Endothelial cell of umbilical vein (primary cell): ENCODE measurements around the gene LRRC14B. TPM values are rescaled to one million over a fixed set of nuclear protein-coding genes. Genes with fewer than 3 reads are reported as not detected.

Source experiments
- BruUV-seq: library from RNA; stranded (reverse); fragments of 400-500 nt; replicated peaks from 2 replicates; lab custom pipeline; 2021; lab: Mats Ljungman, UMichigan
- CTCF ChIA-PET: fragments of 300-600, 350-600 bp; sonication (Branson Sonifier 250); formaldehyde crosslinking; loops from one replicate; lab custom pipeline; 2021; ENCODE audit warnings: antibody characterized with exemption, inconsistent platforms; lab: Charles Lee
- POLR2A ChIA-PET: fragments of 300-600, 350-600 bp; sonication (Branson Sonifier 250); formaldehyde crosslinking; loops from one replicate; lab custom pipeline; 2021; ENCODE audit warnings: antibody characterized with exemption, inconsistent platforms; lab: Charles Lee
- DNase-seq: peaks from one replicate; pipeline ENCODE4 v3.0.0-alpha.2; 2011; ENCODE audit warnings: low read depth, low spot score
- FAIRE-seq: peaks from 2 replicates; lab custom pipeline; 2011; peaks lifted over from hg19 to GRCh38; lab: Jason Lieb, UNC
- H2AFZ ChIP-seq: 2 replicates; pipeline ENCODE4 v1.6.0; 2012; ENCODE audit warnings: low read depth, low read length, control low read depth, inconsistent platforms
- H3K27ac ChIP-seq: 2 replicates; pipeline ENCODE4 v1.5.1; 2011; ENCODE audit warnings: low read depth, mild to moderate bottlenecking, control low read depth, low read length, moderate library complexity; ENCODE audit not compliant: insufficient read depth
- H3K27me3 ChIP-seq, 2 experiments: 2 replicates each; pipeline versions ENCODE4 v1.6.0 to v1.6.1; 2011; ENCODE audit warnings: low read length in 2 of 2, mixed read lengths in 1 of 2; ENCODE audit not compliant: control insufficient read depth in 2 of 2, insufficient read depth in 2 of 2
- H3K36me3 ChIP-seq, 2 experiments: 2 replicates in 1 of 2; 3 replicates in 1 of 2; pipeline ENCODE4 v1.5.1; 2011; ENCODE audit warnings: low read length in 2 of 2, mild to moderate bottlenecking in 1 of 2, moderate library complexity in 1 of 2; ENCODE audit not compliant: control insufficient read depth in 2 of 2, insufficient read depth in 2 of 2; ENCODE audit errors: extremely low read depth in 1 of 2
- H3K4me1 ChIP-seq: 3 replicates; pipeline ENCODE4 v1.5.1; 2011; ENCODE audit warnings: mild to moderate bottlenecking, low read length; ENCODE audit not compliant: control insufficient read depth, insufficient read depth; ENCODE audit errors: extremely low read depth
- H3K4me2 ChIP-seq: 2 replicates; pipeline ENCODE4 v1.6.1; 2011; ENCODE audit warnings: low read length, control low read depth, mixed read lengths; ENCODE audit not compliant: insufficient read depth
- H3K4me3 ChIP-seq, 3 experiments: fragments of 200-600 bp in 1 of 3; sonication (generic), shearing (Covaris generic) in 1 of 3; replicated peaks in 1 of 3; 2 replicates each; pipeline ENCODE4 v1.5.1; 2011 to 2016; ENCODE audit warnings: control low read depth in 3 of 3, low read length in 3 of 3, mild to moderate bottlenecking in 2 of 3, inconsistent platforms in 1 of 3, low read depth in 1 of 3, moderate library complexity in 1 of 3; ENCODE audit not compliant: insufficient read depth in 1 of 3
- H3K79me2 ChIP-seq: 2 replicates; pipeline ENCODE4 v1.6.0; 2012; ENCODE audit warnings: low read length, inconsistent platforms; ENCODE audit not compliant: control insufficient read depth, insufficient read depth
- H3K9ac ChIP-seq: replicated peaks from 2 replicates; pipeline ENCODE3; 2011; ENCODE audit warnings: low read length, control low read depth; ENCODE audit not compliant: insufficient read depth; ENCODE audit errors: extremely low read depth
- H3K9me1 ChIP-seq: replicated peaks from 3 replicates; pipeline ENCODE4 v1.6.0; 2011; ENCODE audit warnings: mild to moderate bottlenecking, low read length; ENCODE audit not compliant: control insufficient read depth, insufficient read depth; ENCODE audit errors: extremely low read depth
- H3K9me3 ChIP-seq: replicated peaks from 2 replicates; pipeline ENCODE4 v1.5.1; 2012; ENCODE audit warnings: low read length, inconsistent platforms; ENCODE audit not compliant: control insufficient read depth, insufficient read depth
- H4K20me1 ChIP-seq: replicated peaks from 2 replicates; pipeline ENCODE3; 2011; ENCODE audit warnings: mild to moderate bottlenecking, low read length; ENCODE audit not compliant: control insufficient read depth, insufficient read depth; ENCODE audit errors: extremely low read depth
- EZH2 ChIP-seq: IDR thresholded peaks from 2 replicates; pipeline ENCODE4 v1.6.1; 2012; ENCODE audit warnings: borderline replicate concordance, low read depth, mild to moderate bottlenecking, moderate library complexity, low read length, inconsistent platforms; ENCODE audit not compliant: severe bottlenecking
- FOS ChIP-seq: IDR thresholded peaks from 2 replicates; pipeline ENCODE4 v1.6.1; 2011; ENCODE audit warnings: mild to moderate bottlenecking, low read length, moderate library complexity, borderline replicate concordance; ENCODE audit not compliant: insufficient read depth
- GATA2 ChIP-seq: IDR thresholded peaks from 2 replicates; pipeline ENCODE4 v1.7.0; 2011; ENCODE audit warnings: low read depth, mild to moderate bottlenecking, moderate library complexity, mixed read lengths, low read length; ENCODE audit not compliant: insufficient read length, insufficient read depth
- JUN ChIP-seq: IDR thresholded peaks from 2 replicates; pipeline ENCODE4 v1.6.1; 2011; ENCODE audit warnings: borderline replicate concordance, low read depth; ENCODE audit not compliant: insufficient read length, insufficient read depth
- MAX ChIP-seq: IDR thresholded peaks from 2 replicates; pipeline ENCODE4 v1.6.1; 2011; ENCODE audit not compliant: insufficient read depth, insufficient read length
- MYC ChIP-seq: IDR thresholded peaks from one replicate; pipeline ENCODE4 v1.6.1; 2011; ENCODE audit warnings: mild to moderate bottlenecking, low read depth, low read length
- POLR2A ChIP-seq: IDR thresholded peaks from 2 replicates; pipeline ENCODE4 v1.6.1; 2012; ENCODE audit warnings: low read depth, mild to moderate bottlenecking, control low read depth, low read length
- POLR2AphosphoS5 ChIP-seq: IDR thresholded peaks from 2 replicates; pipeline ENCODE4 v1.6.1; 2012; ENCODE audit warnings: low read depth, mild to moderate bottlenecking, control low read depth, low read length, moderate library complexity; ENCODE audit not compliant: insufficient read depth
- dilution Hi-C: fragments of 300-500 bp; cut with MboI; formaldehyde crosslinking; loops from one replicate; pipeline ENCODE4 v1.15.0; 2019; ENCODE audit warnings: low sequenced_read_pairs; ENCODE audit not compliant: extremely low pct_ligation_motif_present
- intact Hi-C: fragments of 100-400 bp; cut with micrococcal nuclease; formaldehyde crosslinking; loops from one replicate; pipeline ENCODE4 v1.10.0; 2022
- polyA plus RNA-seq, 4 experiments: library from polyadenylated mRNA; depleted of rRNA in 3 of 4; stranded (reverse) in 3 of 4; unstranded in 1 of 4; fragments of >200 nt; gene quantifications; 2 replicates each; pipeline versions ENCODE4 v1.2.1 to v1.2.3, GENCODE V29; 2011 to 2012; ENCODE audit warnings: missing spikeins in 1 of 4
- total RNA-seq: library from RNA; stranded (reverse); gene quantifications from 2 replicates; pipeline ENCODE4 v1.2.3, GENCODE V29; 2021
- TF ChIP-seq, protein P1 (sequence below), 2 donors: IDR thresholded peaks; 1 replicate in 1 of 2; 2 replicates in 1 of 2; pipeline ENCODE4 v1.5.1; 2011; ENCODE audit warnings: low read length in 2 of 2, mild to moderate bottlenecking in 2 of 2, moderate library complexity in 2 of 2, control low read depth in 1 of 2, inconsistent platforms in 1 of 2, low read depth in 1 of 2; ENCODE audit not compliant: insufficient read depth in 1 of 2; ENCODE audit errors: extremely low read depth in 1 of 2

The LRRC14B gene
- total and polyA plus RNA-seq, 2 donors (not counting 3 experiments of a cell fraction or from before 2014, with no cell fraction given), result not detected

GRCh38 chr5:174291-174600, 17.0 kb upstream of the LRRC14B start:
- dilution Hi-C loops, result no loop called here
- Histone ChIP-seq H2AFZ (no peak overlapping the region), H4K20me1 (no peaks in the 10 kb centered on the region), H3K4me1 (no peaks in the 10 kb centered on the region), H3K4me2 (no peak overlapping the region), H3K4me3 (no peak overlapping the region), H3K27ac (no peak overlapping the region), H3K9me3 (no peaks in the 10 kb centered on the region), H3K27me3 (peaks cover 2 to 5% of the 10 kb centered on the region in 2 experiments), H3K9ac (no peak overlapping the region), H3K36me3 (no peaks in the 10 kb centered on the region), H3K9me1 (no peaks in the 10 kb centered on the region), H3K79me2 (no peaks in the 10 kb centered on the region)
- CTCF ChIA-PET, result interaction anchor here (0.6 kb wide), 1 partner anchor 39 kb away, joined by 3 read pairs; no protein-coding TSS in a partner anchor
- DNase-seq (no peak), FAIRE-seq (no peak)
- intact Hi-C loops, result no loop called here
- TF ChIP-seq POLR2AphosphoS5, result no peak
- no peak for TF ChIP-seq POLR2A
- no peak for TF ChIP-seq MYC
- no peak for TF ChIP-seq JUN
- no peak for TF ChIP-seq GATA2
- TF ChIP-seq EZH2, result no peak
- TF ChIP-seq FOS, result no peak
- TF ChIP-seq, protein P1, sequence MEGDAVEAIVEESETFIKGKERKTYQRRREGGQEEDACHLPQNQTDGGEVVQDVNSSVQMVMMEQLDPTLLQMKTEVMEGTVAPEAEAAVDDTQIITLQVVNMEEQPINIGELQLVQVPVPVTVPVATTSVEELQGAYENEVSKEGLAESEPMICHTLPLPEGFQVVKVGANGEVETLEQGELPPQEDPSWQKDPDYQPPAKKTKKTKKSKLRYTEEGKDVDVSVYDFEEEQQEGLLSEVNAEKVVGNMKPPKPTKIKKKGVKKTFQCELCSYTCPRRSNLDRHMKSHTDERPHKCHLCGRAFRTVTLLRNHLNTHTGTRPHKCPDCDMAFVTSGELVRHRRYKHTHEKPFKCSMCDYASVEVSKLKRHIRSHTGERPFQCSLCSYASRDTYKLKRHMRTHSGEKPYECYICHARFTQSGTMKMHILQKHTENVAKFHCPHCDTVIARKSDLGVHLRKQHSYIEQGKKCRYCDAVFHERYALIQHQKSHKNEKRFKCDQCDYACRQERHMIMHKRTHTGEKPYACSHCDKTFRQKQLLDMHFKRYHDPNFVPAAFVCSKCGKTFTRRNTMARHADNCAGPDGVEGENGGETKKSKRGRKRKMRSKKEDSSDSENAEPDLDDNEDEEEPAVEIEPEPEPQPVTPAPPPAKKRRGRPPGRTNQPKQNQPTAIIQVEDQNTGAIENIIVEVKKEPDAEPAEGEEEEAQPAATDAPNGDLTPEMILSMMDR (IDR thresholded peaks at IDR 0.05; ENCODE audit: extremely low read depth in 1 of 2, insufficient read depth in 1 of 2, low read depth in 1 of 2, low read length in 2 of 2), result no peak
- no peak for TF ChIP-seq MAX
- BruUV-seq, result no TSS peak
- POLR2A ChIA-PET, result no interaction called here
